Measurements from ENCODE around the gene TMEM47.

Gene TMEM47

GRCh38 chrX:34656842-34657725, at the start of gene TMEM47:
TSS of gene TMEM47 (minus strand) at chrX:34657285. CDS start at chrX:34657029, 256 bp downstream.
- peak within 1 kb of the TSS; percentile 87 for H3K4me3 ChIP-seq (ENCODE audit: control insufficient read depth, low read depth, low read length)
- DNase-seq (ENCODE audit: low read depth), result peak; percentile 28
- no peak for TF ChIP-seq CTCF (IDR thresholded peaks at IDR 0.05; ENCODE audit: control insufficient read depth, insufficient read depth, low read depth, low read length, missing control alignments)

- no peak overlapping the region for H3K4me3 ChIP-seq (ENCODE audit: control insufficient read depth, low read depth, low read length)
- TF ChIP-seq CTCF (IDR thresholded peaks at IDR 0.05; ENCODE audit: control insufficient read depth, insufficient read depth, low read depth, low read length, missing control alignments), result no peak
- DNase-seq (ENCODE audit: low read depth), result no peak
Observed at GRCh38 chrX:34687095-34687494, 30.0 kb upstream of the TMEM47 start.

- DNase-seq (ENCODE audit: low read depth), result no peak
- no peak overlapping the region for H3K4me3 ChIP-seq (ENCODE audit: control insufficient read depth, low read depth, low read length)
- no peak for TF ChIP-seq CTCF (IDR thresholded peaks at IDR 0.05; ENCODE audit: control insufficient read depth, insufficient read depth, low read depth, low read length, missing control alignments)
Observed at GRCh38 chrX:34659575-34659974, 2.5 kb upstream of the TMEM47 start.

- no peak for TF ChIP-seq CTCF (IDR thresholded peaks at IDR 0.05; ENCODE audit: control insufficient read depth, insufficient read depth, low read depth, low read length, missing control alignments)
- no peak overlapping the region for H3K4me3 ChIP-seq (ENCODE audit: control insufficient read depth, low read depth, low read length)
- DNase-seq (ENCODE audit: low read depth), result no peak
Observed at GRCh38 chrX:34658326-34658725, 1.2 kb upstream of the TMEM47 start.

- TF ChIP-seq CTCF (IDR thresholded peaks at IDR 0.05; ENCODE audit: control insufficient read depth, insufficient read depth, low read depth, low read length, missing control alignments), result no peak
- no peak for DNase-seq (ENCODE audit: low read depth)
- H3K4me3 ChIP-seq (ENCODE audit: control insufficient read depth, low read depth, low read length), result peak overlapping the region; percentile 48
Observed at GRCh38 chrX:34657726-34658070, 613 bp upstream of the TMEM47 start.

GRCh38 chrX:34656467-34656841, 631 bp downstream of the TMEM47 start:
- H3K4me3 ChIP-seq (ENCODE audit: control insufficient read depth, low read depth, low read length), result peak overlapping the region; percentile 87
- no peak for DNase-seq (ENCODE audit: low read depth)
- no peak for TF ChIP-seq CTCF (IDR thresholded peaks at IDR 0.05; ENCODE audit: control insufficient read depth, insufficient read depth, low read depth, low read length, missing control alignments)

Data from AG09309 (cell line).